Vagina (tissue), 2 donors: Measurements from ENCODE around the gene TNS3. TPM values are rescaled to one million over a fixed set of nuclear protein-coding genes. Genes with fewer than 3 reads are reported as not detected.

Experiments used
- DNase-seq, 2 donors: peaks; one replicate each; pipeline ENCODE4 v3.0.0-alpha.2; 2017; ENCODE audit errors: extremely low spot score in 2 of 2
- H3K27ac ChIP-seq: fragments of 200-600 bp; sonication (generic); one replicate; pipeline ENCODE4 v1.5.1; 2019
- H3K27me3 ChIP-seq: fragments of 200-600 bp; sonication (generic); one replicate; pipeline ENCODE4 v1.5.1; 2019
- H3K36me3 ChIP-seq, 2 donors: fragments of 200-600 bp; sonication (generic); one replicate each; pipeline ENCODE4 v1.5.1; 2017 to 2019
- H3K4me1 ChIP-seq: fragments of 200-600 bp; sonication (generic); one replicate; pipeline ENCODE4 v1.5.1; 2019
- H3K4me3 ChIP-seq, 2 donors: fragments of 200-600 bp; sonication (generic); 1 replicate in 1 of 2; 2 replicates in 1 of 2; pipeline ENCODE4 v1.5.1; 2016 to 2019
- H3K9me3 ChIP-seq: fragments of 200-600 bp; sonication (generic); one replicate; pipeline ENCODE4 v1.5.1; 2019
- CTCF ChIP-seq, 3 experiments: fragments of 450-650 bp in 2 of 3; fragments of 200-600 bp in 1 of 3; sonication (generic) in 1 of 3; IDR thresholded peaks; one replicate each; pipeline ENCODE4 v1.5.1; 2017 to 2019; ENCODE audit warnings: antibody characterized with exemption in 3 of 3, mild to moderate bottlenecking in 2 of 3, moderate library complexity in 2 of 3
- POLR2A ChIP-seq, 2 donors: fragments of 450-650 bp; IDR thresholded peaks; one replicate each; pipeline ENCODE4 v1.6.1; 2017; ENCODE audit warnings: antibody characterized with exemption in 2 of 2, mild to moderate bottlenecking in 2 of 2, moderate library complexity in 2 of 2
- POLR2AphosphoS5 ChIP-seq, 2 donors: sonication (generic); formaldehyde crosslinking; IDR thresholded peaks; one replicate each; pipeline ENCODE4 v1.9.0; 2017; ENCODE audit warnings: antibody characterized with exemption in 2 of 2, mild to moderate bottlenecking in 2 of 2, low read depth in 1 of 2; ENCODE audit not compliant: insufficient read depth in 1 of 2
- intact Hi-C: fragments of 100-400 bp; cut with DNase I; formaldehyde crosslinking; loops from one replicate; pipeline ENCODE4 v1.15.1; 2023
- total RNA-seq: library from RNA; depleted of rRNA; stranded (reverse); fragments of >200 nt; gene quantifications from one replicate; pipeline ENCODE4 v1.2.3, GENCODE V29; 2016

The TNS3 gene
- total RNA-seq, 1 donor from 2014 or later, result 36.8 TPM

- TF ChIP-seq POLR2AphosphoS5 (IDR thresholded peaks at IDR 0.05; ENCODE audit: insufficient read depth in 1 of 2, low read depth in 1 of 2), result no peak
- TF ChIP-seq CTCF (IDR thresholded peaks at IDR 0.05), result no peak
- TF ChIP-seq POLR2A (IDR thresholded peaks at IDR 0.05), result no peak
- H3K27ac ChIP-seq, result no peak overlapping the region
- no peaks in the 10 kb centered on the region for H3K9me3 ChIP-seq
- no peak overlapping the region for H3K4me3 ChIP-seq
- intact Hi-C loops, result no loop called here
- DNase-seq, result no peak
- H3K27me3 ChIP-seq, result no peaks in the 10 kb centered on the region
- H3K36me3 ChIP-seq, result no peaks in the 10 kb centered on the region
- H3K4me1 ChIP-seq, result peaks cover 8% of the 10 kb centered on the region
Observed at GRCh38 chr7:47248797-47249196, 333.1 kb downstream of the TNS3 start.

GRCh38 chr7:47247132-47247531 is 334.8 kb downstream of the TNS3 start:
- Histone ChIP-seq H3K27me3 (no peaks in the 10 kb centered on the region), H3K4me1 (no peaks in the 10 kb centered on the region), H3K9me3 (no peaks in the 10 kb centered on the region), H3K4me3 (no peak overlapping the region), H3K27ac (no peak overlapping the region), H3K36me3 (no peaks in the 10 kb centered on the region)
- no peak for TF ChIP-seq POLR2A (IDR thresholded peaks at IDR 0.05)
- TF ChIP-seq CTCF (IDR thresholded peaks at IDR 0.05), result no peak
- TF ChIP-seq POLR2AphosphoS5 (IDR thresholded peaks at IDR 0.05; ENCODE audit: insufficient read depth in 1 of 2, low read depth in 1 of 2), result no peak
- DNase-seq, result no peak
- intact Hi-C loops, result no loop called here

GRCh38 chr7:47244692-47245091 is 337.2 kb downstream of the TNS3 start:
- no peak for DNase-seq
- Histone ChIP-seq H3K27ac (no peak overlapping the region), H3K4me1 (peaks cover 10% of the 10 kb centered on the region), H3K36me3 (no peaks in the 10 kb centered on the region), H3K9me3 (no peaks in the 10 kb centered on the region), H3K4me3 (no peak overlapping the region), H3K27me3 (no peaks in the 10 kb centered on the region)
- TF ChIP-seq CTCF (IDR thresholded peaks at IDR 0.05) (no peak), POLR2AphosphoS5 (IDR thresholded peaks at IDR 0.05; ENCODE audit: insufficient read depth in 1 of 2, low read depth in 1 of 2) (no peak), POLR2A (IDR thresholded peaks at IDR 0.05) (no peak)
- intact Hi-C loops, result no loop called here

- no peaks in the 10 kb centered on the region for H3K36me3 ChIP-seq
- intact Hi-C loops, result no loop called here
- no peak overlapping the region for H3K4me3 ChIP-seq
- TF ChIP-seq POLR2A (IDR thresholded peaks at IDR 0.05) (no peak), CTCF (IDR thresholded peaks at IDR 0.05) (no peak), POLR2AphosphoS5 (IDR thresholded peaks at IDR 0.05; ENCODE audit: insufficient read depth in 1 of 2, low read depth in 1 of 2) (no peak)
- H3K27me3 ChIP-seq, result no peaks in the 10 kb centered on the region
- H3K4me1 ChIP-seq, result peaks cover 10% of the 10 kb centered on the region
- DNase-seq, result no peak
- no peaks in the 10 kb centered on the region for H3K9me3 ChIP-seq
- peak overlapping the region; percentile 53 for H3K27ac ChIP-seq
Observed at GRCh38 chr7:47241112-47242065, 340.5 kb downstream of the TNS3 start.

GRCh38 chr7:47239931-47240421 is 341.9 kb downstream of the TNS3 start:
- Histone ChIP-seq H3K36me3 (no peaks in the 10 kb centered on the region), H3K27ac (peak overlapping the region; percentile 53), H3K9me3 (no peaks in the 10 kb centered on the region), H3K27me3 (no peaks in the 10 kb centered on the region), H3K4me1 (peaks cover 10% of the 10 kb centered on the region), H3K4me3 (no peak overlapping the region)
- intact Hi-C loops, result no loop called here
- TF ChIP-seq POLR2AphosphoS5 (IDR thresholded peaks at IDR 0.05; ENCODE audit: insufficient read depth in 1 of 2, low read depth in 1 of 2) (peak; percentile 34 to 53), POLR2A (IDR thresholded peaks at IDR 0.05) (no peak), CTCF (IDR thresholded peaks at IDR 0.05) (no peak)
- no peak for DNase-seq
